Panc1 (cell line): Measurements from ENCODE around the gene CLCN4. TPM values are rescaled to one million over a fixed set of nuclear protein-coding genes. Genes with fewer than 3 reads are reported as not detected.

Experiments
- ATAC-seq: fragments of 200-7000 bp; cut with Tn5 transposase; 2 replicates; pipeline ENCODE4 v1.9.1; 2020; ENCODE audit warnings: mild to moderate bottlenecking, moderate library complexity
- BruUV-seq: library from RNA; stranded (reverse); fragments of 400-500 nt; replicated peaks from 2 replicates; lab custom pipeline; 2021; lab: Mats Ljungman, UMichigan
- CTCF ChIA-PET: fragments of 300-600 bp; sonication (Branson Sonifier 250); formaldehyde crosslinking; loops from one replicate; lab custom pipeline; 2022; ENCODE audit warnings: antibody characterized with exemption; lab: Charles Lee
- POLR2A ChIA-PET: fragments of 300-600 bp; sonication (Branson Sonifier 250); formaldehyde crosslinking; loops from one replicate; lab custom pipeline; 2022; ENCODE audit warnings: antibody characterized with exemption; lab: Charles Lee
- DNase-seq: peaks from one replicate; pipeline ENCODE4 v3.0.0-alpha.2; 2010; ENCODE audit warnings: low read depth, low spot score
- H3K27ac ChIP-seq: 2 replicates; pipeline ENCODE4 v1.5.1; 2011; ENCODE audit warnings: mild to moderate bottlenecking, low read length, inconsistent platforms
- H3K27me3 ChIP-seq: fragments of 200-500 bp; sonication (Bioruptor generic); 2 replicates; pipeline ENCODE4 v1.6.0; 2014; ENCODE audit warnings: low read length, inconsistent platforms; ENCODE audit not compliant: control insufficient read depth, insufficient read depth
- H3K36me3 ChIP-seq: fragments of 200-500 bp; sonication (Bioruptor generic); 2 replicates; pipeline ENCODE4 v1.5.1; 2014; ENCODE audit warnings: inconsistent platforms, mild to moderate bottlenecking, low read length, moderate library complexity; ENCODE audit not compliant: control insufficient read depth, insufficient read depth
- H3K4me1 ChIP-seq: 2 replicates; pipeline ENCODE4 v1.5.1; 2011; ENCODE audit warnings: inconsistent platforms, mild to moderate bottlenecking, low read length, moderate library complexity; ENCODE audit not compliant: control insufficient read depth, insufficient read depth
- H3K4me3 ChIP-seq, 2 experiments: 2 replicates each; pipeline ENCODE4 v1.5.1; 2011 to 2012; ENCODE audit warnings: low read depth in 2 of 2, low read length in 2 of 2, mild to moderate bottlenecking in 2 of 2, inconsistent platforms in 1 of 2, moderate library complexity in 1 of 2
- H3K9me3 ChIP-seq: fragments of 200-500 bp; sonication (Bioruptor generic); 2 replicates; pipeline ENCODE4 v1.5.1; 2014; ENCODE audit warnings: low read depth, mild to moderate bottlenecking, inconsistent platforms, low read length, moderate library complexity; ENCODE audit not compliant: control insufficient read depth, insufficient read depth
- CTCF ChIP-seq: fragments of 450-650 bp; IDR thresholded peaks from 2 replicates; pipeline ENCODE4 v1.5.1; 2017; ENCODE audit warnings: mild to moderate bottlenecking
- POLR2AphosphoS5 ChIP-seq: IDR thresholded peaks from 2 replicates; pipeline ENCODE4 v1.6.1; 2012; ENCODE audit warnings: mild to moderate bottlenecking, low read depth, low read length, moderate library complexity
- REST ChIP-seq, 2 experiments: IDR thresholded peaks; 2 replicates each; pipeline ENCODE4 v1.6.1; 2011 to 2012; ENCODE audit warnings: low read depth in 2 of 2, control low read depth in 1 of 2, low read length in 1 of 2, mild to moderate bottlenecking in 1 of 2, moderate library complexity in 1 of 2; ENCODE audit not compliant: insufficient read depth in 1 of 2
- SIN3A ChIP-seq: IDR thresholded peaks from 2 replicates; pipeline ENCODE4 v1.6.1; 2012; ENCODE audit warnings: low read depth, mild to moderate bottlenecking, low read length, moderate library complexity, borderline replicate concordance; ENCODE audit not compliant: insufficient read depth
- TCF7L2 ChIP-seq: IDR thresholded peaks from 2 replicates; pipeline ENCODE4 v1.6.1; 2011; ENCODE audit warnings: mild to moderate bottlenecking, low read depth, low read length, inconsistent platforms
- in situ Hi-C: cut with HindIII; loops from 2 replicates; pipeline ENCODE4 v1.10.0; 2016; ENCODE audit warnings: low sequenced_read_pairs, low pct_unique_long_range_greater_than_20kb
- intact Hi-C: fragments of 100-400 bp; cut with micrococcal nuclease; formaldehyde crosslinking; loops from one replicate; pipeline ENCODE4 v1.10.0; 2022; ENCODE audit not compliant: unreplicated experiment
- total RNA-seq: library from RNA; stranded (reverse); gene quantifications from one replicate; pipeline ENCODE4 v1.2.1, GENCODE V29; 2021; ENCODE audit not compliant: unreplicated experiment

The CLCN4 gene
- total RNA-seq, 1 experiment from 2014 or later, result 2.5 TPM

- no peaks in the 10 kb centered on the region for H3K27me3 ChIP-seq
- DNase-seq (no peak), ATAC-seq (no peak)
- H3K4me1 ChIP-seq, result no peaks in the 10 kb centered on the region
- in situ Hi-C loops, result no loop called here
- no peaks in the 10 kb centered on the region for H3K9me3 ChIP-seq
- TF ChIP-seq TCF7L2 (no peak), CTCF (no peak), POLR2AphosphoS5 (no peak), REST (IDR thresholded peaks at IDR 0.05; ENCODE audit: insufficient read depth in 1 of 2, low read depth in 2 of 2, low read length in 1 of 2) (no peak)
- H3K4me3 ChIP-seq, result no peak overlapping the region
- intact Hi-C loops, result no loop called here
- ChIA-PET POLR2A (no interaction called here), CTCF (no interaction called here)
- no peak overlapping the region for H3K27ac ChIP-seq
- no peaks in the 10 kb centered on the region for H3K36me3 ChIP-seq
- no TSS peak for BruUV-seq
Observed at GRCh38 chrX:10176121-10177003, 19.6 kb downstream of the CLCN4 start.

GRCh38 chrX:10177004-10177396 lies 20.2 kb downstream of the CLCN4 start:
- no TSS peak for BruUV-seq
- in situ Hi-C loops (no loop called here), intact Hi-C loops (no loop called here)
- no peak for TF ChIP-seq SIN3A
- TF ChIP-seq POLR2AphosphoS5, result no peak
- TF ChIP-seq TCF7L2, result no peak
- TF ChIP-seq REST (IDR thresholded peaks at IDR 0.05; ENCODE audit: insufficient read depth in 1 of 2, low read depth in 2 of 2, low read length in 1 of 2), result no peak
- no peak for TF ChIP-seq CTCF
- ChIA-PET CTCF (no interaction called here), POLR2A (no interaction called here)
- DNase-seq (no peak), ATAC-seq (no peak)
- H3K9me3 ChIP-seq, result no peaks in the 10 kb centered on the region
- no peaks in the 10 kb centered on the region for H3K36me3 ChIP-seq
- no peaks in the 10 kb centered on the region for H3K4me1 ChIP-seq
- no peak overlapping the region for H3K4me3 ChIP-seq
- no peak overlapping the region for H3K27ac ChIP-seq
- no peaks in the 10 kb centered on the region for H3K27me3 ChIP-seq
